GM12872 (cell line): Measurements from ENCODE around the gene MLXIPL.

Source experiments
- CTCF ChIP-seq: IDR thresholded peaks from 3 replicates; pipeline ENCODE4 v1.5.1; 2011; ENCODE audit warnings: low read depth, mild to moderate bottlenecking, low read length, moderate library complexity; ENCODE audit not compliant: insufficient read depth

MLXIPL gene

GRCh38 chr7:73668103-73668885 lies 44.0 kb upstream of the MLXIPL start:
- no peak for TF ChIP-seq CTCF

GRCh38 chr7:73667344-73668102 lies 43.2 kb upstream of the MLXIPL start, which contains the start of gene VPS37D:
TSS of gene VPS37D (plus strand) at chr7:73667831. CDS start at chr7:73667959, 128 bp downstream.
- peak; percentile 70; the same call in 2 of the 3 replicates for TF ChIP-seq CTCF

- TF ChIP-seq CTCF = no peak
Observed at GRCh38 chr7:73663033-73663432, 38.7 kb upstream of the MLXIPL start.

GRCh38 chr7:73659983-73660382 lies 35.7 kb upstream of the MLXIPL start:
- no peak for TF ChIP-seq CTCF

- no peak for TF ChIP-seq CTCF
Observed at GRCh38 chr7:73652541-73652949, 28.2 kb upstream of the MLXIPL start.

GRCh38 chr7:73650524-73650923 lies 26.2 kb upstream of the MLXIPL start:
- TF ChIP-seq CTCF = no peak

- no peak for TF ChIP-seq CTCF
Observed at GRCh38 chr7:73649576-73649975, 25.3 kb upstream of the MLXIPL start.
